Suprapubic skin (tissue), 4 donors: ENCODE measurements around the gene SSH3.

Experiments used
- EP300 ChIP-seq: sonication (generic); formaldehyde crosslinking; IDR thresholded peaks from one replicate; pipeline ENCODE4 v1.6.1; 2017; ENCODE audit warnings: antibody characterized with exemption
- POLR2A ChIP-seq, 2 donors: fragments of 450-650 bp; IDR thresholded peaks; one replicate each; pipeline ENCODE4 v1.6.1; 2017; ENCODE audit warnings: antibody characterized with exemption in 2 of 2, mild to moderate bottlenecking in 2 of 2, moderate library complexity in 2 of 2
- POLR2AphosphoS5 ChIP-seq, 3 donors: sonication (generic); formaldehyde crosslinking; IDR thresholded peaks; one replicate each; pipeline ENCODE4 v1.6.1; 2017; ENCODE audit warnings: antibody characterized with exemption in 3 of 3

GRCh38 chr11:67274768-67275605 is 28.3 kb upstream of the SSH3 start:
- TF ChIP-seq POLR2A (IDR thresholded peaks at IDR 0.05) (no peak), EP300 (no peak), POLR2AphosphoS5 (IDR thresholded peaks at IDR 0.05) (no peak)
